ENCODE measurements around the gene GPBAR1. TPM values are rescaled to one million over a fixed set of nuclear protein-coding genes. Genes with fewer than 3 reads are reported as not detected.

Gene GPBAR1
- total RNA-seq, 1 donor, result 0.36 TPM

DNA sequence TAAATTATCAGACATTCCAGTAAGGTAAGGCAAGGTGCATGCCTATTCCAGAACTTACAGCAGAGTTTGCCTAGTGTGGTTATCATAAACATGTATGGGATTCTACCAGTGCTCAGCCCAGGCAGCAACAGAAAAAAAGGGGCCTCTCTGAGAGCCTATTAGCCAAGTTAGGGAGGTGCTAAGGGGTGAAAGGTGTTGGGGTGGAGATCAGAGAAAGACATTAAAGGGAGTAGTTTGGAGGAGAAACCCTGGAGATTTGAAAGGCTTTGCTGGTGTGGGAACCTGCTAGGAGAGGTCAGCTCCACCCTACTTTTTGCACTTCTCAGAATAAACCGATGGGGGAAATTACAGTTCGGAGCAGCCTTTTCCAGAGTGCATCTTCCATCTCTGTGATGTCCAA is 40.9 kb upstream of the GPBAR1 start:
- no peaks in the 10 kb centered on the region for H3K9me3 ChIP-seq (ENCODE audit: low read depth, low read length)
- peaks cover 86% of the 10 kb centered on the region for H3K79me2 ChIP-seq (ENCODE audit: insufficient read depth, low read length)
- no peak overlapping the region for H2AFZ ChIP-seq (ENCODE audit: low read length)
- peaks cover 73% of the 10 kb centered on the region for H4K20me1 ChIP-seq (ENCODE audit: insufficient read depth, low read length)
- H3K4me2 ChIP-seq (ENCODE audit: insufficient read depth, low read length), result peak overlapping the region; percentile 83
- no peaks in the 10 kb centered on the region for H3K27me3 ChIP-seq (ENCODE audit: insufficient read depth, low read length)
- H3K36me3 ChIP-seq (ENCODE audit: insufficient read depth, low read length), result peaks cover 29% of the 10 kb centered on the region
- peak; percentile 75 for DNase-seq (ENCODE audit: insufficient read length, low spot score, missing footprints)
- H3K27ac ChIP-seq (ENCODE audit: low read depth, low read length), result peak overlapping the region; percentile 18
- peak overlapping the region; percentile 96 for H3K4me3 ChIP-seq (ENCODE audit: insufficient read depth, low read length)
- H3K4me1 ChIP-seq (ENCODE audit: insufficient read depth, low read length), result peaks cover 53% of the 10 kb centered on the region
- TF ChIP-seq, protein P1, sequence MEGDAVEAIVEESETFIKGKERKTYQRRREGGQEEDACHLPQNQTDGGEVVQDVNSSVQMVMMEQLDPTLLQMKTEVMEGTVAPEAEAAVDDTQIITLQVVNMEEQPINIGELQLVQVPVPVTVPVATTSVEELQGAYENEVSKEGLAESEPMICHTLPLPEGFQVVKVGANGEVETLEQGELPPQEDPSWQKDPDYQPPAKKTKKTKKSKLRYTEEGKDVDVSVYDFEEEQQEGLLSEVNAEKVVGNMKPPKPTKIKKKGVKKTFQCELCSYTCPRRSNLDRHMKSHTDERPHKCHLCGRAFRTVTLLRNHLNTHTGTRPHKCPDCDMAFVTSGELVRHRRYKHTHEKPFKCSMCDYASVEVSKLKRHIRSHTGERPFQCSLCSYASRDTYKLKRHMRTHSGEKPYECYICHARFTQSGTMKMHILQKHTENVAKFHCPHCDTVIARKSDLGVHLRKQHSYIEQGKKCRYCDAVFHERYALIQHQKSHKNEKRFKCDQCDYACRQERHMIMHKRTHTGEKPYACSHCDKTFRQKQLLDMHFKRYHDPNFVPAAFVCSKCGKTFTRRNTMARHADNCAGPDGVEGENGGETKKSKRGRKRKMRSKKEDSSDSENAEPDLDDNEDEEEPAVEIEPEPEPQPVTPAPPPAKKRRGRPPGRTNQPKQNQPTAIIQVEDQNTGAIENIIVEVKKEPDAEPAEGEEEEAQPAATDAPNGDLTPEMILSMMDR (IDR thresholded peaks at IDR 0.05; ENCODE audit: extremely low read depth, low read depth, low read length), result no peak

- no peak overlapping the region for H2AFZ ChIP-seq (ENCODE audit: low read length)
- H3K27ac ChIP-seq (ENCODE audit: low read depth, low read length), result no peak overlapping the region
- peaks cover 52% of the 10 kb centered on the region for H3K4me1 ChIP-seq (ENCODE audit: insufficient read depth, low read length)
- peaks cover 82% of the 10 kb centered on the region for H4K20me1 ChIP-seq (ENCODE audit: insufficient read depth, low read length)
- no peaks in the 10 kb centered on the region for H3K9me3 ChIP-seq (ENCODE audit: low read depth, low read length)
- TF ChIP-seq, protein P1 (IDR thresholded peaks at IDR 0.05; ENCODE audit: extremely low read depth, low read depth, low read length), result no peak
- no peak for DNase-seq (ENCODE audit: insufficient read length, low spot score, missing footprints)
- peaks cover 40% of the 10 kb centered on the region for H3K36me3 ChIP-seq (ENCODE audit: insufficient read depth, low read length)
- H3K4me2 ChIP-seq (ENCODE audit: insufficient read depth, low read length), result peak overlapping the region; percentile 83
- H3K79me2 ChIP-seq (ENCODE audit: insufficient read depth, low read length), result peaks cover 96% of the 10 kb centered on the region
- H3K27me3 ChIP-seq (ENCODE audit: insufficient read depth, low read length), result no peaks in the 10 kb centered on the region
- H3K4me3 ChIP-seq (ENCODE audit: insufficient read depth, low read length), result no peak overlapping the region
Observed at GRCh38 chr2:218221000-218221399, 39.8 kb upstream of the GPBAR1 start.

DNA sequence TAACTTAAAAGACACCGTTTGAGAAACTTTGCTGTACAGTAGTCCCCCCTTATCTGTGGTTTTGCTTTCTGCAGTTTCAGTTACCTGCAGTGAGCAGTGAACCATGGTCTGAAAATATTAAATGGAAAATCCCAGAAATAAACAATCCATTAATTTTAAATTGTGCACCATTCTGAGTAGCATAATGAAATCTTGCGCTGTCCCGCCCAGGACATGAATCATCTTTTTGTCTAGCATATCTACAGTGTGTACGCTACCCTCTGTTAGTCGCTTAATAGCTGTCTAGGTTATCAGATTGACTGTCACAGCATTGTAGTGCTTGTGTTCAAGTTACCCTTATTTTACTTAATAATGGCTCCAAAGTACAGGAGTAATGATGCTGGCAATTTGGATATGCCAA is 37.8 kb upstream of the GPBAR1 start:
- no peak for DNase-seq (ENCODE audit: insufficient read length, low spot score, missing footprints)
- peaks cover 76% of the 10 kb centered on the region for H4K20me1 ChIP-seq (ENCODE audit: insufficient read depth, low read length)
- peaks cover 55% of the 10 kb centered on the region for H3K36me3 ChIP-seq (ENCODE audit: insufficient read depth, low read length)
- peaks cover 96% of the 10 kb centered on the region for H3K79me2 ChIP-seq (ENCODE audit: insufficient read depth, low read length)
- H3K27me3 ChIP-seq (ENCODE audit: insufficient read depth, low read length), result no peaks in the 10 kb centered on the region
- H3K27ac ChIP-seq (ENCODE audit: low read depth, low read length), result peak overlapping the region; percentile 30
- peak overlapping the region; percentile 28 for H3K4me2 ChIP-seq (ENCODE audit: insufficient read depth, low read length)
- no peaks in the 10 kb centered on the region for H3K9me3 ChIP-seq (ENCODE audit: low read depth, low read length)
- no peak overlapping the region for H3K4me3 ChIP-seq (ENCODE audit: insufficient read depth, low read length)
- TF ChIP-seq, protein P1 (IDR thresholded peaks at IDR 0.05; ENCODE audit: extremely low read depth, low read depth, low read length), result no peak
- H2AFZ ChIP-seq (ENCODE audit: low read length), result no peak overlapping the region
- peaks cover 50% of the 10 kb centered on the region for H3K4me1 ChIP-seq (ENCODE audit: insufficient read depth, low read length)

DNA sequence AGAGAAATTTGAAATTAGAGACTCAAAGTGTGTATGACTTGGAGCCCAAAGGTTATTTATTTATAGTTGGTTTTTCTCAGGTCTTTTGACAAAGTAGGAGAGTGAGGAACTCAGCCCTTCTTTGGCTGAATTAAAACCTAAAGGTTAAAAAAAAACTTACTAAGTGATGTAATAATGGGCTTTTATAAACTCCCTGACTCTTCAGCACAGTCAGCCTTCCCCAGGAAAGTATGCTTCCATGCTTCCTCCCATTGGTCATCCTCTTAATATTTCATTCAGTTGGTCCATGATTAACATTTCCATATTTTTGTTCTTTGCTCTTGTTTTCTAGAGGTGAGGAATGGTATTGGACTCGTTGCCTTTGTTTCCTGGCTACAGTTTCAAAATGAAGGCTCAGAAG is 36.6 kb upstream of the GPBAR1 start:
- Histone ChIP-seq H3K4me2 (ENCODE audit: insufficient read depth, low read length) (no peak overlapping the region), H2AFZ (ENCODE audit: low read length) (no peak overlapping the region), H3K27ac (ENCODE audit: low read depth, low read length) (peak overlapping the region; percentile 30), H3K27me3 (ENCODE audit: insufficient read depth, low read length) (no peaks in the 10 kb centered on the region), H3K4me1 (ENCODE audit: insufficient read depth, low read length) (peaks cover 51% of the 10 kb centered on the region), H3K4me3 (ENCODE audit: insufficient read depth, low read length) (no peak overlapping the region), H3K9me3 (ENCODE audit: low read depth, low read length) (no peaks in the 10 kb centered on the region), H4K20me1 (ENCODE audit: insufficient read depth, low read length) (peaks cover 64% of the 10 kb centered on the region), H3K36me3 (ENCODE audit: insufficient read depth, low read length) (peaks cover 64% of the 10 kb centered on the region), H3K79me2 (ENCODE audit: insufficient read depth, low read length) (peaks cover 84% of the 10 kb centered on the region)
- DNase-seq (ENCODE audit: insufficient read length, low spot score, missing footprints), result no peak
- TF ChIP-seq, protein P1 (IDR thresholded peaks at IDR 0.05; ENCODE audit: extremely low read depth, low read depth, low read length), result no peak
